Prostate gland (tissue), 2 donors: ENCODE data around the gene FBLL1.

Experiments used
- CTCF ChIP-seq, 4 experiments: fragments of 200-600 bp in 2 of 4; fragments of 450-650 bp in 2 of 4; sonication (generic) in 2 of 4; IDR thresholded peaks; 1 replicate in 3 of 4; 2 replicates in 1 of 4; pipeline ENCODE4 v1.5.1; 2016 to 2019; ENCODE audit warnings: antibody characterized with exemption in 4 of 4, mild to moderate bottlenecking in 2 of 4, moderate library complexity in 2 of 4
- POLR2AphosphoS5 ChIP-seq: sonication (generic); formaldehyde crosslinking; IDR thresholded peaks from one replicate; pipeline ENCODE4 v1.6.1; 2017; ENCODE audit warnings: antibody characterized with exemption

GRCh38 chr5:168578538-168579487, 49.7 kb downstream of the FBLL1 start, which contains the start of gene PANK3:
- no peak for TF ChIP-seq CTCF (IDR thresholded peaks at IDR 0.05)
- no peak for TF ChIP-seq POLR2AphosphoS5
